ENCODE results near the gene PDLIM7.
A peak's percentile ranks its signal among the peaks of the same experiment; 100 is the strongest.

PDLIM7 gene

DNA sequence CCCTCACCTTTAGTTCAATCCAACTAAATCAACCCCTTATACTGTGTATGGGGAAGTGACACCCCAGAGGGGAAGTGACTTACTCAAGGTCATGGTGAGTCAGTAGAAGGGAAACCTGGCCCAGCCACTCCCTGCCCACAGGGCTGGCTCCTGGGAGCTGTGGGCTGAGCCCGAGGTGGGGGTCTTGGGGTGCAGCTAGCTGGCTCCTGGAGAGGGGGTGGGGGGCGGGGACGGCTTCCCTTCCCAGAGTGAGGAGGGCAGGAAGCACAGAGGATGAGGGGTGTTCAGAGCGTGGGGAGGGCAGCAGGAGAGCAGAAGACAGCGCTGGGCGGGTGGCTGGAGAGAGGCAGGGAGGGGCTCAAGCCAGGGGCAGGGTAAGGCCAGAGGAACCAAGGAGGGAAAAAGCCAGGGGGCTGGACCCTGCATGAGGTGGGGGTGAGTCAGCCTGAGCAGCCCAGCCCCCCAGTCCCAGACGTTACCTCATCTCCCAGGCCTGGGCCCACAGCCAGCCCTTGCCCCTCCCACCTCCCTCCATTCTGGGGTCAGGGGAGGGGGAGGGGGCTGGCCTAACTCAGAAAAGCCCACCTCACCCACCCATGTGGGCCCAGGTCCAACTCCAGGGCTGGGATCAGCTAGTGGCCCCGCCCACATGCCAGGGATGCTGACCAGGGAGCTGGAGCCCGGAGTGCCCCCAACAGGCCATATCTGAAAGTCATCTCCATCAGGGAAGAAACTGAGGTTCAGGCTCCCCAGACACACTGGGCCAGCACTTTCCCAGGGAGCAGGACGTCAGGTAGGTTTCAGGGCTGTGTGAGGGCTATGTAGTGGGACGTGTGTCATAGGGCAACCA is 2.8 kb downstream of the PDLIM7 start:
- TF ChIP-seq, protein P1, sequence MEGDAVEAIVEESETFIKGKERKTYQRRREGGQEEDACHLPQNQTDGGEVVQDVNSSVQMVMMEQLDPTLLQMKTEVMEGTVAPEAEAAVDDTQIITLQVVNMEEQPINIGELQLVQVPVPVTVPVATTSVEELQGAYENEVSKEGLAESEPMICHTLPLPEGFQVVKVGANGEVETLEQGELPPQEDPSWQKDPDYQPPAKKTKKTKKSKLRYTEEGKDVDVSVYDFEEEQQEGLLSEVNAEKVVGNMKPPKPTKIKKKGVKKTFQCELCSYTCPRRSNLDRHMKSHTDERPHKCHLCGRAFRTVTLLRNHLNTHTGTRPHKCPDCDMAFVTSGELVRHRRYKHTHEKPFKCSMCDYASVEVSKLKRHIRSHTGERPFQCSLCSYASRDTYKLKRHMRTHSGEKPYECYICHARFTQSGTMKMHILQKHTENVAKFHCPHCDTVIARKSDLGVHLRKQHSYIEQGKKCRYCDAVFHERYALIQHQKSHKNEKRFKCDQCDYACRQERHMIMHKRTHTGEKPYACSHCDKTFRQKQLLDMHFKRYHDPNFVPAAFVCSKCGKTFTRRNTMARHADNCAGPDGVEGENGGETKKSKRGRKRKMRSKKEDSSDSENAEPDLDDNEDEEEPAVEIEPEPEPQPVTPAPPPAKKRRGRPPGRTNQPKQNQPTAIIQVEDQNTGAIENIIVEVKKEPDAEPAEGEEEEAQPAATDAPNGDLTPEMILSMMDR (IDR thresholded peaks at IDR 0.05) = no peak
- Histone ChIP-seq H3K27ac (peak overlapping the region; percentile 91 to 100), H3K4me3 (peak overlapping the region; percentile 98)
- peak; percentile 93 for DNase-seq (ENCODE audit: low spot score)

DNA sequence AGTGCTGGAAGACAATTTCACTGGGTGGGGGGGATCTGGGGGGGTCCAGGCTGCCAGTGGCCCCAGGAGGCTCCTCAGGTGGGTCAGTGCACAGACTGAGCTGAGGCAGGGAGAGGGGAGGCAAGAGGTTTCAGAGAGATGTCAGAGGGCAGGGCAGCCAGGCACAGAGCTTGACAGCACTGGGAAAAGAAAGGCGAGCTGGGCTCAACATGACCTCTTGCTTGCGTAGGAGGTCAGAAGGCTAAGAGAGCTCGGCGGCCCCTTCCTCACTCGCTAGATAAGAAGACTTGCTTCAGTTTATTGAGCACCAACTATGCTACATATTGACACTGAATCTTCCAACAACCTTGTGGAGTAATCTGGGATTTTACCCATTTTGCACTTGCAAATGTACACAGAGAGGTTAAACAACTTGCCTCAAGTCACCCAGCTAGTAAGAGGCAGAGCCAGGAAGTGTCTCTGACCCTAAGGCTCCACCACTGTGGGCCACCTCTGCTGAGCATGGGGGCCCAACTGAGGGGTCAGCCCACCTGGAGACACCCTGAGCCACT is 3.5 kb downstream of the PDLIM7 start:
- H3K27ac ChIP-seq = peak overlapping the region; percentile 91 to 100
- no peak for DNase-seq (ENCODE audit: low spot score)
- peak overlapping the region; percentile 98 for H3K4me3 ChIP-seq
- TF ChIP-seq, protein P1 (IDR thresholded peaks at IDR 0.05) = no peak

DNA sequence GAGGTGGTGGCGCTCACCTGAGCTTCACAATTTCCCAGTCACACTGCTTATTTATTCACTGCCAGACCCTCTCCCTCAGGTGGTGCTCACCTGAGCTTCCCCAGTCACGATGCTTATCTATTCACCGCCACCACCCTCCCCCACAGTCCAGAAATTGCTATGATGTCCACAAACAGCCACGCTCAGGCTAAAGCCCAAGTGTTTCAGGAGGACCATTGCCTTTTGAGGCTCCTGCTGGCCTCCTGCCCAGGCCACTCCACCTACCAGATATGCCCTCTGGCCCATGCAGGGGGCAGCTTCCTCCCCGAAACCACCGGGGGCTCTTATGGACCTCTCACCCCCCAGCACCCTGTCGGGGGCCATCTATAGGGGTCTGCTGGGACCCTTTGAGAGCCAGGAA is 4.6 kb downstream of the PDLIM7 start:
- Histone ChIP-seq H3K4me3 (peak overlapping the region; percentile 98), H3K27ac (peak overlapping the region; percentile 91 to 100)
- TF ChIP-seq, protein P1 (IDR thresholded peaks at IDR 0.05) = no peak
- DNase-seq (ENCODE audit: low spot score) = no peak

DNA sequence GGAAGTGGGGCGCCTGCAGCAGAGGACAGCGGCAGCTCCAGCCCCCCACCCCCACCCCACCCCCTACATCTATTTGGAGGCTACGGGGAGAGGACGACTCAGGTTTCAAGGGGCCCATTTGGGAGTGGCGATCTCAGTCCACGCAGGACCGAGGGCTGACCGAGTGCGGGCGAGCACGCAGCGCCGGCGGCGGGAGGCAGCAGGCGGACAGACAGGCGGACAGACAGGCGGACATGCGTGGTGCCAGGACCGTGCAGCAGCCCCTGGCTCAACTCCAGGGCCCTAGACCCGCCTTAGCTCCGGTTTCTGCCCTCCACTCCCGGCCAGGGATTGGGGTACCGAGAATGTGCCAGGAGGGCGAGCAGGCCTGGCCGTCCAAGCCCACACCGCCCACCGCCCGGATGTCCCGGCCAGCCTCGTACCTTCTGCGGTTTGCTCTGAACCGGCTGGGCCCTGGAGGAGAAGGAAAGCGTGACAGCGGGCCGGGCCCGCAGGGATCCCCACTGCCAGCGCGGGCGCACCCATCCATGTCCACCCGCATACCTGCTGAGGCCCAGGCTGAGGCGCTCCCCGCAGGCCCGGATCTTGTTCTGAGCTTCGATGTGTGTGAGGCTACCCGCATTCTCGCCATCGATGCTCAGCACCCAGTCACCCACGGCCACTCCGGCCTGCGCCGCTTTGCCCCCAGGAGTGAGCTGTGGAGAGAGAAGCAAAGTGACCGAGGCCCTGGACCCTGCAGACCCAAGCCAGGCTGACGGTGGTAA is 5.2 kb downstream of the PDLIM7 start:
- Histone ChIP-seq H3K27ac (peak overlapping the region; percentile 91 to 100), H3K4me3 (peak overlapping the region; percentile 98)
- DNase-seq (ENCODE audit: low spot score) = no peak
- TF ChIP-seq, protein P1 (IDR thresholded peaks at IDR 0.05) = no peak

DNA sequence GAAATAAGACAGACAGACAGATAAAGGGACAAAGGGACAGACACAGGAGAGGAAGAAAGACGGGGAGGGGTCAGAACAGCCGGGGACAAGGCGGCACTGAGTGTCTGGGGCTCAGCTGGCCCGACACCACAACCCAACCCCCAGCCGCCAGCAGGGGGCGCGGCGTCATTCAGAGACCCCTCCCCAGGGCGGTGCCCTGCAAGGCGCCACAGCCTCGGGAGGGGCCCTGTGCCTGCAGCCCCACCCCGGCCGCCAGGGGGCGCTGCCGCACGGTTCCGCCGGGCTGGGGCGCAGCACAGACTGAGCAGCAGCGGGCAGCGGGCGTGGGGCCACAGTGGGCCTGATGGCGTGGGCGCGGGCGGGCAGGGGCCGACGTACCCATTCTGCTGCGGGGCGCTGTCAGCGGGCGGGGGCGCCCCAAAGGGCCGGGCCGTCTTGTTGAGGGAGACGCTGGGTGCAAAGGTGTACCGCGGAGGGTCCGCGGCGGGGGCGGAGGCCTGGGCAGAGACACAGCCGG is 5.9 kb downstream of the PDLIM7 start:
- Histone ChIP-seq H3K4me3 (peak overlapping the region; percentile 98), H3K27ac (peak overlapping the region; percentile 91 to 100)
- TF ChIP-seq, protein P1 (IDR thresholded peaks at IDR 0.05) = peak; percentile 82
- DNase-seq (ENCODE audit: low spot score) = no peak

DNA sequence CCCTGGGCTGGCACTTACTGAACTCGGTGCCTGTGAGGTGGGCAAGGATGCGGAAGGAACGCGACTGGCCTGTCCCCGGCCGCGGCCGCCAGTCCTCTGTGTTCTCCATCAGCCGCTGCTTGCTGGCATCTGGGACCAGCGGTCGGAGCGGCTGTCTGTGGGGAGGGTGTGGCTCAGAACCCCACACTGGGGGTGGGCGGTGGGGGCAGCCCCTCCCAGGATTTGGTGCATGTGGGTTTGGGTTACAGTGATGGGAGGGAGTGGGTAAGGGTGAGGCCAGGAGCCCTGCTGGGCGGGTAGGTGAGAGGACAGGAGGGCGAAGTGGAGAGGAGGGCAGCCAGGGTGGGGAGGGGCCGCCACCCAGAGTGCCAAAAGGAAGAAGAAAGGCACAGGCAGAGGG is 6.4 kb downstream of the PDLIM7 start:
- DNase-seq (ENCODE audit: low spot score) = no peak
- H3K27ac ChIP-seq = peak overlapping the region; percentile 91 to 100
- TF ChIP-seq, protein P1 (IDR thresholded peaks at IDR 0.05) = no peak
- peak overlapping the region; percentile 98 for H3K4me3 ChIP-seq

Measured in coronary artery (tissue), 2 donors.